Stimulated activated naive CD8-positive, alpha-beta T cell treated with anti-CD3 and anti-CD28 coated beads, Interleukin-15, amount 100 ng/mL, for 72 hours (primary cell): ENCODE results near the gene PROK1.
"Not testable (repeated sequence)": the region's sequence is repeated elsewhere in the genome, so short reads cannot be mapped to it uniquely, and the experiment has no call there.

ENCODE experiments used
- ATAC-seq: fragments of 150-1000 bp; cut with Tn5 transposase; 2 replicates; pipeline ENCODE4 v1.10.0; 2021; ENCODE audit warnings: mild to moderate bottlenecking, moderate library complexity
- DNase-seq, 2 donors: peaks; one replicate each; pipeline ENCODE4 v3.0.0; 2021 to 2022
- H3K27ac Mint-ChIP-seq, 2 donors: one replicate each; pipeline ENCODE4 v1.8.0; 2022; ENCODE audit warnings: mild to moderate bottlenecking in 2 of 2, mixed read lengths in 2 of 2, moderate library complexity in 2 of 2
- H3K27me3 Mint-ChIP-seq: one replicate; pipeline ENCODE4 v1.8.0; 2022; ENCODE audit warnings: mixed read lengths
- H3K4me1 Mint-ChIP-seq: one replicate; pipeline ENCODE4 v1.8.0; 2022; ENCODE audit warnings: mild to moderate bottlenecking, mixed read lengths
- H3K4me3 Mint-ChIP-seq, 2 donors: one replicate each; pipeline ENCODE4 v1.8.0; 2022; ENCODE audit warnings: mild to moderate bottlenecking in 2 of 2, mixed read lengths in 2 of 2, moderate library complexity in 1 of 2
- H3K9me3 Mint-ChIP-seq, 2 donors: one replicate each; pipeline ENCODE4 v1.8.0; 2022; ENCODE audit warnings: mixed read lengths in 2 of 2

Gene PROK1

GRCh38 chr1:110450929-110451328 lies at the start of gene PROK1:
Gene PROK1, plus strand, starts transcription at chr1:110451149. Its CDS starts 68 bp downstream, at chr1:110451217.
- ATAC-seq, result no peak
- no peak for DNase-seq
- Mint-ChIP-seq H3K9me3 (no peaks in the 10 kb centered on the region), H3K4me3 (no peak within 1 kb of the TSS), H3K4me1 (no peaks in the 10 kb centered on the region), H3K27me3 (peaks cover 25% of the 10 kb centered on the region), H3K27ac (no peak within 1 kb of the TSS)

GRCh38 chr1:110403805-110404204 lies 47.1 kb upstream of the PROK1 start:
- H3K4me1 Mint-ChIP-seq, result peaks cover 17% of the 10 kb centered on the region
- H3K9me3 Mint-ChIP-seq, result no peaks in the 10 kb centered on the region
- ATAC-seq (no peak), DNase-seq (no peak)
- H3K4me3 Mint-ChIP-seq, result no peak overlapping the region
- no peak overlapping the region for H3K27ac Mint-ChIP-seq
- H3K27me3 Mint-ChIP-seq, result no peaks in the 10 kb centered on the region

- no peak for ATAC-seq
- DNase-seq, result no peak
- Mint-ChIP-seq H3K4me3 (no peak overlapping the region), H3K27ac (no peak overlapping the region), H3K27me3 (no peaks in the 10 kb centered on the region), H3K9me3 (no peaks in the 10 kb centered on the region), H3K4me1 (peaks cover 23% of the 10 kb centered on the region)
These were observed 46.5 kb upstream of the PROK1 start for GRCh38 chr1:110404401-110404800.

- ATAC-seq, H3K9me3 Mint-ChIP-seq, DNase-seq, H3K27me3 Mint-ChIP-seq: not testable (repeated sequence)
- peaks cover 27% of the 10 kb centered on the region for H3K4me1 Mint-ChIP-seq
- peak overlapping the region; percentile 99 for H3K27ac Mint-ChIP-seq
- H3K4me3 Mint-ChIP-seq, result peak overlapping the region; percentile 97 to 99
These were observed 44.5 kb upstream of the PROK1 start for GRCh38 chr1:110406407-110406806.

- DNase-seq (peak; percentile 89 to 93), ATAC-seq (peak; percentile 97)
- H3K4me1 Mint-ChIP-seq, result peaks cover 27% of the 10 kb centered on the region
- H3K4me3 Mint-ChIP-seq, result peak within 1 kb of the TSS; percentile 97 to 99
- peak within 1 kb of the TSS; percentile 99 for H3K27ac Mint-ChIP-seq
- H3K9me3 Mint-ChIP-seq, result no peaks in the 10 kb centered on the region
- no peaks in the 10 kb centered on the region for H3K27me3 Mint-ChIP-seq
These were observed 43.4 kb upstream of the PROK1 start, which contains the start of gene LAMTOR5 for GRCh38 chr1:110407260-110408210. Gene LAMTOR5, minus strand, starts transcription at chr1:110407694. Its CDS starts 74 bp downstream, at chr1:110407620.

- ATAC-seq (no peak), DNase-seq (no peak)
- H3K27me3 Mint-ChIP-seq, result no peaks in the 10 kb centered on the region
- no peaks in the 10 kb centered on the region for H3K9me3 Mint-ChIP-seq
- peak overlapping the region; percentile 97 to 99 for H3K4me3 Mint-ChIP-seq
- peaks cover 27% of the 10 kb centered on the region for H3K4me1 Mint-ChIP-seq
- no peak overlapping the region for H3K27ac Mint-ChIP-seq
These were observed 42.5 kb upstream of the PROK1 start for GRCh38 chr1:110408488-110408887.

- Mint-ChIP-seq H3K9me3 (no peaks in the 10 kb centered on the region), H3K4me3 (no peak overlapping the region), H3K27me3 (no peaks in the 10 kb centered on the region), H3K4me1 (peaks cover 27% of the 10 kb centered on the region), H3K27ac (no peak overlapping the region)
- DNase-seq (no peak), ATAC-seq (no peak)
These were observed 41.6 kb upstream of the PROK1 start for GRCh38 chr1:110409316-110409715.

GRCh38 chr1:110411173-110411735 lies 39.7 kb upstream of the PROK1 start:
- no peak overlapping the region for H3K27ac Mint-ChIP-seq
- DNase-seq, result no peak
- no peaks in the 10 kb centered on the region for H3K27me3 Mint-ChIP-seq
- peaks cover 22% of the 10 kb centered on the region for H3K4me1 Mint-ChIP-seq
- H3K4me3 Mint-ChIP-seq, result no peak overlapping the region
- no peak for ATAC-seq
- no peaks in the 10 kb centered on the region for H3K9me3 Mint-ChIP-seq

- H3K27me3 Mint-ChIP-seq, result no peaks in the 10 kb centered on the region
These were observed 38.4 kb upstream of the PROK1 start for GRCh38 chr1:110412576-110412975.

GRCh38 chr1:110413045-110413444 lies 37.9 kb upstream of the PROK1 start:
- DNase-seq, H3K27ac Mint-ChIP-seq, H3K4me3 Mint-ChIP-seq, ATAC-seq, H3K9me3 Mint-ChIP-seq, H3K27me3 Mint-ChIP-seq: not testable (repeated sequence)
- peaks cover 15% of the 10 kb centered on the region for H3K4me1 Mint-ChIP-seq

More at GRCh38 chr1:110412576-110412975, 38.4 kb upstream of the PROK1 start:
- peak; percentile 43 to 55 for DNase-seq
- Mint-ChIP-seq H3K27ac (peak overlapping the region in 1 of 2 donors; percentile 29), H3K4me1 (peaks cover 20% of the 10 kb centered on the region), H3K4me3 (no peak overlapping the region), H3K9me3 (no peaks in the 10 kb centered on the region)
- ATAC-seq, result peak; percentile 57

- Mint-ChIP-seq H3K9me3 (no peaks in the 10 kb centered on the region), H3K4me1 (peaks cover 5% of the 10 kb centered on the region), H3K27me3 (peaks cover 2% of the 10 kb centered on the region), H3K4me3 (no peak overlapping the region), H3K27ac (no peak overlapping the region)
- ATAC-seq (no peak), DNase-seq (no peak)
These were observed 32.2 kb upstream of the PROK1 start for GRCh38 chr1:110418729-110419128.

- ATAC-seq (no peak), DNase-seq (no peak)
- H3K27me3 Mint-ChIP-seq, result peaks cover 8% of the 10 kb centered on the region
- no peak overlapping the region for H3K27ac Mint-ChIP-seq
- peaks cover 5% of the 10 kb centered on the region for H3K4me1 Mint-ChIP-seq
- H3K4me3 Mint-ChIP-seq, result no peak overlapping the region
- no peaks in the 10 kb centered on the region for H3K9me3 Mint-ChIP-seq
These were observed 30.8 kb upstream of the PROK1 start for GRCh38 chr1:110420023-110420662.

GRCh38 chr1:110420874-110421793 lies 29.8 kb upstream of the PROK1 start:
- Mint-ChIP-seq H3K4me1 (peaks cover 5% of the 10 kb centered on the region), H3K27me3 (peaks cover 8% of the 10 kb centered on the region)
- no peak for DNase-seq

GRCh38 chr1:110424699-110425611 lies 26.0 kb upstream of the PROK1 start:
- Mint-ChIP-seq H3K4me1 (peaks cover 5% of the 10 kb centered on the region), H3K4me3 (no peak overlapping the region), H3K9me3 (no peaks in the 10 kb centered on the region), H3K27me3 (peaks cover 8% of the 10 kb centered on the region), H3K27ac (peak overlapping the region in 1 of 2 donors; percentile 38)
- ATAC-seq, result no peak
- no peak for DNase-seq

More at GRCh38 chr1:110420874-110421793, 29.8 kb upstream of the PROK1 start:
- no peak overlapping the region for H3K4me3 Mint-ChIP-seq
- peak overlapping the region in 1 of 2 donors; percentile 50 for H3K27ac Mint-ChIP-seq
- no peaks in the 10 kb centered on the region for H3K9me3 Mint-ChIP-seq
- no peak for ATAC-seq
